NT2/D1 (cell line): ENCODE data around the gene KRTAP5-6.

Experiments
- YY1 ChIP-seq: IDR thresholded peaks from 2 replicates; pipeline ENCODE4 v1.6.1; 2011; ENCODE audit not compliant: insufficient read length, insufficient read depth
- ZNF274 ChIP-seq: IDR thresholded peaks from 2 replicates; pipeline ENCODE4 v1.6.1; 2011; ENCODE audit warnings: mild to moderate bottlenecking, low read depth, low read length

DNA sequence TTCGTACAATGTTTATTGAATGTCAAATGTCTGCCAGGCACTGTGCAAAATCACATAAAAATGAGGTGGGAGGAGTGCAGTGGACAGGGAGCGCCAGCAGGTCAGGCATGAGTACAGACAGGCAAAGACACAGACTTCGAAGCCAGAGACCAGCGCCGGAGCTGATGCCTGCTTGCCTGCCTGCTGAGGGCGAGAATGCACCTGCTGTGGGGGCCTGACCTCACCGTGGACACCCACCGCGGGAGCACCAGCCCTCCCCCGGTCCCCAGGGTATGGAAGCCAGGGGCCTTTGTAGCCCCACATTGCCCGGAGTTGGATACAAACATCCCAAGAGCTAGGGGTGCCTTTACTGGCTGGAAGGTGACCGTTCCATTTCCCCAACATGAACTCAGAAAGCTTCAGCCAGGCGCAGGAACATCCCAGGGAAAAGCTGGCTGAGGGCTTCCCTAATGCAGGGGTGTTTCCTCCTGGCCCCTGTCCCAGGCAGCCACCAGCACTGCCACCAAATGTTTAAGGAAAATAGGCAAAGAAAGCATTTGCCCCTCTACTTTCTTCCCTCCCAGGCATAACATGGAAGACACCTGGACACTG, 35.5 kb downstream of the KRTAP5-6 start:
- TF ChIP-seq YY1 = no peak
- no peak for TF ChIP-seq ZNF274
